ENCODE data around the gene SLC26A4.

SLC26A4 gene

GRCh38 chr7:107660381-107661080 is at the start of gene SLC26A4:
Gene SLC26A4 (plus strand): TSS chr7:107660828. CDS start chr7:107661642, 814 bp downstream.
- H3K9me3 ChIP-seq (ENCODE audit: insufficient read depth, low read length), result no peaks in the 10 kb centered on the region
- H3K36me3 ChIP-seq (ENCODE audit: low read length), result no peaks in the 10 kb centered on the region
- no peaks in the 10 kb centered on the region for H3K79me2 ChIP-seq (ENCODE audit: insufficient read depth, low read length)
- no peaks in the 10 kb centered on the region for H3F3A ChIP-seq (ENCODE audit: insufficient read depth)
- no peak within 1 kb of the TSS for H3K27ac ChIP-seq (ENCODE audit: low read depth, low read length)
- no peaks in the 10 kb centered on the region for H4K20me1 ChIP-seq (ENCODE audit: low read depth, low read length)
- no peaks in the 10 kb centered on the region for H3K9me2 ChIP-seq (replicated peaks; ENCODE audit: insufficient read depth, low read length)
- peak within 1 kb of the TSS; percentile 39 for H3K4me2 ChIP-seq (ENCODE audit: low read depth, low read length, poor library complexity, severe bottlenecking)
- no peak for TF ChIP-seq CTCF (IDR thresholded peaks at IDR 0.05; ENCODE audit: insufficient read depth, low read length, poor library complexity, severe bottlenecking)
- no peak for TF ChIP-seq EZH2phosphoT487 (conservative IDR thresholded peaks at IDR 0.05; ENCODE audit: low read length)
- no peak within 1 kb of the TSS for H2AFZ ChIP-seq (ENCODE audit: low read depth, low read length, severe bottlenecking)
- H3K27me3 ChIP-seq (ENCODE audit: low read length), result no peaks in the 10 kb centered on the region
- H3K4me3 ChIP-seq (ENCODE audit: insufficient read depth, low read length, poor library complexity, severe bottlenecking), result no peak within 1 kb of the TSS
- no peak within 1 kb of the TSS for H3K9ac ChIP-seq (ENCODE audit: low read length)

GRCh38 chr7:107613439-107613838 is 47.2 kb upstream of the SLC26A4 start:
- Histone ChIP-seq H3K79me2 (ENCODE audit: insufficient read depth, low read length) (no peaks in the 10 kb centered on the region), H3K27ac (ENCODE audit: low read depth, low read length) (no peak overlapping the region), H2AFZ (ENCODE audit: low read depth, low read length, severe bottlenecking) (no peak overlapping the region), H4K20me1 (ENCODE audit: low read depth, low read length) (no peaks in the 10 kb centered on the region), H3K9ac (ENCODE audit: low read length) (no peak overlapping the region), H3K27me3 (ENCODE audit: low read length) (no peaks in the 10 kb centered on the region), H3K4me3 (ENCODE audit: insufficient read depth, low read length, poor library complexity, severe bottlenecking) (no peak overlapping the region), H3K36me3 (ENCODE audit: low read length) (peaks cover 13% of the 10 kb centered on the region; the same call in 1 of the 2 replicates), H3K9me2 (replicated peaks; ENCODE audit: insufficient read depth, low read length) (no peaks in the 10 kb centered on the region), H3K4me2 (ENCODE audit: low read depth, low read length, poor library complexity, severe bottlenecking) (no peak overlapping the region), H3F3A (ENCODE audit: insufficient read depth) (peaks cover 5% of the 10 kb centered on the region; the same call in 1 of the 2 replicates), H3K9me3 (ENCODE audit: insufficient read depth, low read length) (no peaks in the 10 kb centered on the region)
- TF ChIP-seq EZH2phosphoT487 (conservative IDR thresholded peaks at IDR 0.05; ENCODE audit: low read length) (no peak), CTCF (IDR thresholded peaks at IDR 0.05; ENCODE audit: insufficient read depth, low read length, poor library complexity, severe bottlenecking) (no peak)

GRCh38 chr7:107613948-107614347 is 46.7 kb upstream of the SLC26A4 start:
- H3K79me2 ChIP-seq (ENCODE audit: insufficient read depth, low read length), result no peaks in the 10 kb centered on the region
- no peak overlapping the region for H3K4me3 ChIP-seq (ENCODE audit: insufficient read depth, low read length, poor library complexity, severe bottlenecking)
- TF ChIP-seq EZH2phosphoT487 (conservative IDR thresholded peaks at IDR 0.05; ENCODE audit: low read length) (no peak), CTCF (IDR thresholded peaks at IDR 0.05; ENCODE audit: insufficient read depth, low read length, poor library complexity, severe bottlenecking) (no peak)
- H3K27me3 ChIP-seq (ENCODE audit: low read length), result no peaks in the 10 kb centered on the region
- no peak overlapping the region for H2AFZ ChIP-seq (ENCODE audit: low read depth, low read length, severe bottlenecking)
- H3K36me3 ChIP-seq (ENCODE audit: low read length), result peaks cover 11% of the 10 kb centered on the region; the same call in 1 of the 2 replicates
- H3K27ac ChIP-seq (ENCODE audit: low read depth, low read length), result no peak overlapping the region
- H4K20me1 ChIP-seq (ENCODE audit: low read depth, low read length), result no peaks in the 10 kb centered on the region
- H3F3A ChIP-seq (ENCODE audit: insufficient read depth), result peaks cover 5% of the 10 kb centered on the region; the same call in 1 of the 2 replicates
- H3K9me3 ChIP-seq (ENCODE audit: insufficient read depth, low read length), result no peaks in the 10 kb centered on the region
- no peak overlapping the region for H3K9ac ChIP-seq (ENCODE audit: low read length)
- no peaks in the 10 kb centered on the region for H3K9me2 ChIP-seq (replicated peaks; ENCODE audit: insufficient read depth, low read length)
- no peak overlapping the region for H3K4me2 ChIP-seq (ENCODE audit: low read depth, low read length, poor library complexity, severe bottlenecking)

All from SU-DHL-6 (cell line).